Naive thymus-derived CD4-positive, alpha-beta T cell (primary cell): ENCODE data around the gene ATP9A. TPM values are rescaled to one million over a fixed set of nuclear protein-coding genes. Genes with fewer than 3 reads are reported as not detected.
"Not testable (repeated sequence)": the region's sequence is repeated elsewhere in the genome, so short reads cannot be mapped to it uniquely, and the experiment has no call there.

Source experiments
- ATAC-seq: fragments of 150-1000 bp; cut with Tn5 transposase; 2 replicates; pipeline ENCODE4 v1.10.0; 2021; ENCODE audit warnings: mild to moderate bottlenecking, moderate library complexity
- CTCF ChIA-PET: fragments of 350-600 bp; sonication (Branson Sonifier 250); formaldehyde crosslinking; loops from one replicate; lab custom pipeline; 2021; ENCODE audit warnings: antibody characterized with exemption; lab: Charles Lee
- POLR2A ChIA-PET: fragments of 350-600 bp; sonication (Branson Sonifier 250); formaldehyde crosslinking; loops from one replicate; lab custom pipeline; 2021; ENCODE audit warnings: antibody characterized with exemption, inconsistent platforms; lab: Charles Lee
- DNase-seq, 9 donors: peaks; one replicate each; pipeline versions ENCODE4 v3.0.0 to v3.0.0-alpha.2; 2020 to 2022; ENCODE audit warnings: mixed read lengths in 1 of 9
- H3K27ac ChIP-seq: one replicate; pipeline ENCODE4 v1.7.0; 2013; ENCODE audit warnings: mild to moderate bottlenecking, low read depth, low read length, moderate library complexity
- H3K27me3 ChIP-seq, 2 donors: one replicate each; pipeline ENCODE4 v1.7.0; 2013; ENCODE audit warnings: low read length in 2 of 2, mild to moderate bottlenecking in 2 of 2, moderate library complexity in 2 of 2; ENCODE audit not compliant: control insufficient read depth in 2 of 2, insufficient read depth in 2 of 2
- H3K36me3 ChIP-seq, 3 experiments: 1 replicate in 2 of 3; 2 replicates in 1 of 3; pipeline ENCODE4 v1.7.0; 2013; ENCODE audit warnings: low read length in 3 of 3, mild to moderate bottlenecking in 3 of 3, moderate library complexity in 1 of 3; ENCODE audit not compliant: insufficient read depth in 3 of 3, control insufficient read depth in 2 of 3
- H3K4me1 ChIP-seq, 2 donors: one replicate each; pipeline ENCODE4 v1.7.0; 2013; ENCODE audit warnings: low read length in 2 of 2, mild to moderate bottlenecking in 2 of 2, moderate library complexity in 1 of 2; ENCODE audit not compliant: control insufficient read depth in 2 of 2, insufficient read depth in 2 of 2
- H3K4me3 ChIP-seq: 2 replicates; pipeline ENCODE4 v1.7.0; 2013; ENCODE audit warnings: mild to moderate bottlenecking, low read length
- H3K9me3 ChIP-seq, 3 experiments: 1 replicate in 2 of 3; 2 replicates in 1 of 3; pipeline ENCODE4 v1.7.0; 2013; ENCODE audit warnings: low read length in 3 of 3; ENCODE audit not compliant: control insufficient read depth in 2 of 3
- H3K27ac Mint-ChIP-seq, 9 donors: one replicate each; pipeline ENCODE4 v1.8.0; 2020 to 2022; ENCODE audit warnings: mixed read lengths in 9 of 9, mild to moderate bottlenecking in 8 of 9, moderate library complexity in 5 of 9, inconsistent platforms in 2 of 9
- H3K27me3 Mint-ChIP-seq, 5 donors: one replicate each; pipeline ENCODE4 v1.8.0; 2021 to 2022; ENCODE audit warnings: mixed read lengths in 5 of 5, mild to moderate bottlenecking in 1 of 5
- H3K36me3 Mint-ChIP-seq, 5 donors: one replicate each; pipeline ENCODE4 v1.8.0; 2020 to 2022; ENCODE audit warnings: mixed read lengths in 5 of 5, mild to moderate bottlenecking in 3 of 5, inconsistent platforms in 1 of 5
- H3K4me1 Mint-ChIP-seq, 7 donors: one replicate each; pipeline ENCODE4 v1.8.0; 2020 to 2022; ENCODE audit warnings: mixed read lengths in 7 of 7, mild to moderate bottlenecking in 3 of 7, inconsistent platforms in 1 of 7
- H3K4me3 Mint-ChIP-seq, 10 donors: one replicate each; pipeline ENCODE4 v1.8.0; 2020 to 2022; ENCODE audit warnings: mild to moderate bottlenecking in 10 of 10, mixed read lengths in 10 of 10, moderate library complexity in 6 of 10, inconsistent platforms in 2 of 10
- H3K9me3 Mint-ChIP-seq, 11 donors: one replicate each; pipeline ENCODE4 v1.8.0; 2020 to 2022; ENCODE audit warnings: mixed read lengths in 11 of 11, mild to moderate bottlenecking in 4 of 11, inconsistent platforms in 1 of 11, moderate library complexity in 1 of 11
- intact Hi-C, 2 donors: fragments of 100-400 bp; cut with micrococcal nuclease; formaldehyde crosslinking; loops; one replicate each; pipeline ENCODE4 v1.15.1; 2023
- polyA plus RNA-seq, 2 donors: library from polyadenylated mRNA; unstranded; fragments of 300-500 nt; fragmentation: Illumina TruSeq; gene quantifications; one replicate each; pipeline ENCODE4 v1.2.3, GENCODE V29; 2021
- total RNA-seq, 6 experiments: library from RNA in 5 of 6; stranded (reverse) in 5 of 6; gene quantifications; 1 replicate in 5 of 6; 2 replicates in 1 of 6; pipeline ENCODE4 v1.2.3 and lab custom pipeline; 2021 to 2026

The ATP9A gene
- total and polyA plus RNA-seq, 7 experiments from 2014 or later: 0.05 to 2.0 (median 0.83) TPM; not detected in 3

DNA sequence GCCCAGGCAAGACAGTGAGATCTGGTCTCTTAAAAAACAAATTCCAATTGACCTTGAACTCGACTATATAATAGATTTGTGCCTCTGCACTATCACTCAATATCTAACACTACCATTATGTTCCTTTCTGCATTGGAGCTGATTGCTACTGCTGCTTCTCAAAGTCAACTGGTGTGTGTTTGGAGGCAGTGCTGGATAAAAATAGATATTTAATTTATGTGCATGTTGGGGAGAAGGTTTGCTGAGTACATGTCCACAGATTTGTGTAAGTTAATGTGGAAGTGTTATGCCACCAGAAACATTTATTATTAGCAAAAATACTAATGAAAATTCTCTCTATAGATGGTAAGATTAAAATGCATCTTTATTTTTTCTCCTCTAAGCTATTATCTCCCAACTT, 39.5 kb downstream of the ATP9A start:
- no peaks in the 10 kb centered on the region for H3K4me1 ChIP-seq
- CTCF ChIA-PET: no interaction called here
- no peak overlapping the region for H3K4me3 ChIP-seq
- H3K27me3 ChIP-seq: no peaks in the 10 kb centered on the region
- H3K4me1 Mint-ChIP-seq: peaks cover 0 to 4% (median 0%) of the 10 kb centered on the region in 7 donors
- peaks cover 0 to 3% (median 0%) of the 10 kb centered on the region in 11 donors for H3K9me3 Mint-ChIP-seq
- no peaks in the 10 kb centered on the region for H3K36me3 Mint-ChIP-seq
- intact Hi-C loops: no loop called here
- no peaks in the 10 kb centered on the region for H3K9me3 ChIP-seq
- H3K36me3 ChIP-seq: no peaks in the 10 kb centered on the region
- POLR2A ChIA-PET: no interaction called here
- H3K4me3 Mint-ChIP-seq: no peak overlapping the region
- H3K27ac ChIP-seq: no peak overlapping the region
- no peak overlapping the region for H3K27ac Mint-ChIP-seq
- H3K27me3 Mint-ChIP-seq: peaks cover 0 to 8% (median 4%) of the 10 kb centered on the region in 5 donors
- DNase-seq (no peak), ATAC-seq (no peak)

DNA sequence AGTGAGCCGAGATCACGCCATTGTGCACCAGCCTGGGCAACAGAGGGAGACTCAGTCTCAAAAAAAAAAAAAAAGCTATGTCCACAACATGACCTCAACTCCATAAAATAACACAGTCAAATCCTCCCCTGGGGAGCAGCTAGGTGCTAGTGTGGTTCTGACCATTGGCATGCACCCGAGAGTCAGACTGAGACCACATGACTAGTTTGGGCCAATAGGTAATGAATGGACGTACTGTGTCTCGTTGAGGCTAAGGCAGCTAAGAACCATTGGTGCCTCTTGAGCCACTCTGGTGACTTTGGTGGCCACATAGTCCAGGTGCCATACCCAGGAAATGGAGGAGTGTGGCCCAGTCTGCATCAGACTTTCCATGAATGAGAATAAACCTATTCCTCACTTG, 40.3 kb downstream of the ATP9A start:
- H3K4me1 Mint-ChIP-seq: peaks cover 0 to 4% (median 0%) of the 10 kb centered on the region in 7 donors
- no peaks in the 10 kb centered on the region for H3K9me3 ChIP-seq
- H3K4me3 ChIP-seq: no peak overlapping the region
- no peak overlapping the region for H3K27ac Mint-ChIP-seq
- peaks cover 0 to 8% (median 4%) of the 10 kb centered on the region in 5 donors for H3K27me3 Mint-ChIP-seq
- no peaks in the 10 kb centered on the region for H3K4me1 ChIP-seq
- no peaks in the 10 kb centered on the region for H3K36me3 Mint-ChIP-seq
- POLR2A ChIA-PET: no interaction called here
- ATAC-seq: no peak
- intact Hi-C loops: no loop called here
- CTCF ChIA-PET: interaction anchor here (0.6 kb wide), 2 partner anchors 10 to 64 kb away, joined by 3 read pairs; no protein-coding TSS in a partner anchor
- H3K4me3 Mint-ChIP-seq: no peak overlapping the region
- H3K27ac ChIP-seq: no peak overlapping the region
- no peaks in the 10 kb centered on the region for H3K36me3 ChIP-seq
- no peaks in the 10 kb centered on the region for H3K27me3 ChIP-seq
- DNase-seq: no peak
- peaks cover 0 to 3% (median 0%) of the 10 kb centered on the region in 11 donors for H3K9me3 Mint-ChIP-seq

DNA sequence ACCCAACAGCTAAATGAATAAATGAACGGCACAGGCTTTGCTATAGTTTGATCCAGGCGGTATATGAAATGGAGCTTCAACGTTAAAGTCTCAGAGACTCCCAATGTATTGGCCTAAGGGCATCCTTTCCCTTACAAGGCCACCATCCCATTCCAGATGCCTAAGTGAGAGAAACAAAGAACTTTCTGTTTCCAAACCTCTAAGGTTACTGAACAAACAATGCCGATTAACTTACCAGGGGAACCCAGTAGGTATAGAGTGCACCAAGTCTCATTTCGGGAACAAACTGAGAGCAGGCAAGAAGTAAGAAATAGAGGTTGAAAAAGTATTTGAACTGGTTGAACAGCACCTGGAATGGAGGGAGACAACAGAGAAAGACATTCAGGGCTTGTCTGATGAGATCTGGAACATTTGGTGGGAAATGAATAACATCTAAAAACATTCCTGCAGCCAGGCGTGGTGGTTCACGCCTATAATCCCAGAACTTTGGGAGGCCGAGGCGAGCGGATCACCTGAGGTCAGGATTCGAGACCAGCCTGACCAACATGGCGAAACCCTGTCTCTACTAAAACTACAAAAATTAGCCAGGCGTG, 42.5 kb downstream of the ATP9A start:
- CTCF ChIA-PET: no interaction called here

DNA sequence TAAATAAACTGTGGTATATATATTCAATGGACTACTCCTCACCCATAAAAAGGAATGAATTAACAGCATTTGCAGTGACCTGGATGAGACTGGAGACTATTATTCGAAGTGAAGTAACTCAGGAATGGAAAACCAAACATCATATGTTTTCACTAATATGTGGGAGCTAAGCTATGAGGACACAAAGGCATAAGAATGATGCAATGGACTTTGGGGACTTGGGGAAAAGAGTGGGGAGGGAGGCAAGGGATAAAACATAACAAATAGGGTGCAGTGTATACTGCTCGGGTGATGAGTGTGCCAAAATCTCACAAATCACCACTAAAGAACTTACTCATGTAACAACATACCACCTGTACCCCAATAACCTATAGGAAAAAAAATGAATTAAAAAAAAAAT, 45.2 kb downstream of the ATP9A start:
- H3K36me3 Mint-ChIP-seq, intact Hi-C loops, POLR2A ChIA-PET, H3K9me3 Mint-ChIP-seq, H3K9me3 ChIP-seq, DNase-seq, H3K27ac ChIP-seq, ATAC-seq, H3K4me1 Mint-ChIP-seq, H3K4me3 Mint-ChIP-seq, H3K4me1 ChIP-seq, H3K36me3 ChIP-seq, H3K27ac Mint-ChIP-seq, H3K4me3 ChIP-seq, CTCF ChIA-PET, H3K27me3 ChIP-seq: not testable (repeated sequence)
- peaks cover 0 to 13% (median 5%) of the 10 kb centered on the region in 5 donors for H3K27me3 Mint-ChIP-seq

More for the DNA sequence above, 42.5 kb downstream of the ATP9A start:
- intact Hi-C loops: no loop called here
- Histone ChIP-seq H3K4me3 (no peak overlapping the region), H3K27ac (no peak overlapping the region), H3K36me3 (no peaks in the 10 kb centered on the region), H3K4me1 (no peaks in the 10 kb centered on the region), H3K9me3 (no peaks in the 10 kb centered on the region), H3K27me3 (no peaks in the 10 kb centered on the region)
- no peak for DNase-seq
- Mint-ChIP-seq H3K36me3 (no peaks in the 10 kb centered on the region), H3K4me3 (no peak overlapping the region), H3K27ac (no peak overlapping the region), H3K9me3 (peaks cover 0 to 3% (median 0%) of the 10 kb centered on the region in 11 donors), H3K4me1 (peaks cover 0 to 1% (median 0%) of the 10 kb centered on the region in 7 donors), H3K27me3 (peaks cover 0 to 9% (median 4%) of the 10 kb centered on the region in 5 donors)
- POLR2A ChIA-PET: no interaction called here
- no peak for ATAC-seq

DNA sequence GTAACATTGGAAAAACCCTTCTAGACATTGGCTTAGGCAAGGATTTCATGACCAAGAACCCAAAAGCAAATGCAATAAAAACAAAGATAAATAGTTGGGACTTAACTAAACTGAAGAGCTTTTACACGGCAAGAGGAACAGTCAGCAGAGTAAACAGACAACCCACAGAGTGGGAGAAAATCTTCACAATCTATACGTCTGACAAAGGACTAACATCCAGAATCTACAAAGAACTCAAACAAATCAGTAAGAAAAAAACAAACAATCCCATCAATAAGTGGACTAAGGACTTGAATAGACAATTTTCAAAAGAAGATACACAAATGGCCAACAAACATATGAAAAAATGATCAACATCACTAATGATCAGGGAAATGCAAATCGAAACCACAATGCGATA, 45.9 kb downstream of the ATP9A start:
- H3K36me3 Mint-ChIP-seq, POLR2A ChIA-PET, intact Hi-C loops, H3K27ac ChIP-seq, DNase-seq, H3K4me3 ChIP-seq, H3K9me3 Mint-ChIP-seq, CTCF ChIA-PET, H3K4me1 Mint-ChIP-seq, H3K36me3 ChIP-seq, ATAC-seq, H3K4me3 Mint-ChIP-seq, H3K4me1 ChIP-seq, H3K27ac Mint-ChIP-seq, H3K9me3 ChIP-seq, H3K27me3 ChIP-seq: not testable (repeated sequence)
- H3K27me3 Mint-ChIP-seq: peaks cover 0 to 16% (median 7%) of the 10 kb centered on the region in 5 donors

DNA sequence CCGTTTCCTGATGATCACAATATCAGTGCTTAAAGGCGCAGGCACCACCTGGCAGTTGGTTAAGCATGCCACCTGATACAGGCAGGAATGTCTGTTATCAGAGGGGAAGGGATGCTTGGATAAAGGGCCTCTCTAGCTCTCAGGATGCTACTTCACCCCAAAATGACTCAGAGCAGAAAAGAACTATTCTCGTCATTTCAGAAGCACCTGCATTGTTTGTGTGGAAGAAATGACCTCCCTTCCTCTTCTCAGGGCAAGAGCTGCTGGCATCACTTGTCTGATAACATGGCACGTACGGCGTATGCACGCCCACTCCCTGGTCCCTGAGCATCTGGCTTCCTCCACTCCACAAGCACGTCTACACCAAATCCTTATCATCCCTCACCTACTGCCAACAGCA, 47.3 kb downstream of the ATP9A start:
- H3K27me3 ChIP-seq: no peaks in the 10 kb centered on the region
- H3K27me3 Mint-ChIP-seq: peaks cover 0 to 16% (median 7%) of the 10 kb centered on the region in 5 donors
- H3K9me3 Mint-ChIP-seq: peaks cover 0 to 3% (median 0%) of the 10 kb centered on the region in 11 donors
- intact Hi-C loops: no loop called here
- H3K36me3 ChIP-seq: no peaks in the 10 kb centered on the region
- no peak overlapping the region for H3K4me3 Mint-ChIP-seq
- POLR2A ChIA-PET: interaction anchor here (0.7 kb wide), 1 partner anchor 805 kb away, joined by 4 read pairs; no protein-coding TSS in a partner anchor
- no peak overlapping the region for H3K27ac ChIP-seq
- H3K4me1 Mint-ChIP-seq: peaks cover 0 to 6% (median 0%) of the 10 kb centered on the region in 7 donors
- DNase-seq: peak in 1 of 9 donors; percentile 34
- H3K4me1 ChIP-seq: no peaks in the 10 kb centered on the region
- no peak overlapping the region for H3K4me3 ChIP-seq
- no peaks in the 10 kb centered on the region for H3K9me3 ChIP-seq
- ATAC-seq: no peak
- no peaks in the 10 kb centered on the region for H3K36me3 Mint-ChIP-seq
- CTCF ChIA-PET: no interaction called here
- peak overlapping the region in 1 of 9 donors; percentile 34 for H3K27ac Mint-ChIP-seq

DNA sequence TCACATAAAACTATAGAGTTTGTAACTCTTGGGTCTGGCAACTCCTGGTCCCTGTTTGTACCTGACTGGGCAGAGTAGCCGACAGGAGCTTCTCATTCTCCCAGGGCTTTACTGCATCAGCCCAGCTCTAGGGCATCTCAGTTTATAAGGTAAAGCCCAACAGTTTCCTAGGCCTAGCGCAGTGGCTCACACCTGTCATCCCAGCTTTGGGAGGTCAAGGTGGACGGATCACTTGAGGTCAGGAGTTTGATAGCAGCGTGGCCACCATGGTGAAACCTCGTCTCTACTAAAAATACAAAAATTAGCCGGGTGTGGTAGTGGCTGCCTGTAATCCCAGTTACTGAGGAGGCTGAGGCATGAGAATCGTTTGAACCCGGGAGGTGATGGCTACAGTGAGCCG, 47.8 kb downstream of the ATP9A start:
- H3K27ac Mint-ChIP-seq: no peak overlapping the region
- Histone ChIP-seq H3K9me3 (no peaks in the 10 kb centered on the region), H3K4me3 (no peak overlapping the region), H3K4me1 (no peaks in the 10 kb centered on the region), H3K27ac (no peak overlapping the region), H3K27me3 (no peaks in the 10 kb centered on the region), H3K36me3 (no peaks in the 10 kb centered on the region)
- peaks cover 0 to 3% (median 0%) of the 10 kb centered on the region in 11 donors for H3K9me3 Mint-ChIP-seq
- DNase-seq (no peak), ATAC-seq (no peak)
- ChIA-PET CTCF (no interaction called here), POLR2A (interaction anchor here (0.7 kb wide), 1 partner anchor 805 kb away, joined by 4 read pairs; no protein-coding TSS in a partner anchor)
- H3K4me1 Mint-ChIP-seq: peaks cover 0 to 11% (median 0%) of the 10 kb centered on the region in 7 donors
- peaks cover 0 to 12% (median 3%) of the 10 kb centered on the region in 5 donors for H3K27me3 Mint-ChIP-seq
- no peak overlapping the region for H3K4me3 Mint-ChIP-seq
- intact Hi-C loops: no loop called here
- H3K36me3 Mint-ChIP-seq: no peaks in the 10 kb centered on the region
